ENCODE measurements around the gene RPP14.
"Not testable (repeated sequence)": the region's sequence is repeated elsewhere in the genome, so short reads cannot be mapped to it uniquely, and the experiment has no call there.

The RPP14 gene

DNA sequence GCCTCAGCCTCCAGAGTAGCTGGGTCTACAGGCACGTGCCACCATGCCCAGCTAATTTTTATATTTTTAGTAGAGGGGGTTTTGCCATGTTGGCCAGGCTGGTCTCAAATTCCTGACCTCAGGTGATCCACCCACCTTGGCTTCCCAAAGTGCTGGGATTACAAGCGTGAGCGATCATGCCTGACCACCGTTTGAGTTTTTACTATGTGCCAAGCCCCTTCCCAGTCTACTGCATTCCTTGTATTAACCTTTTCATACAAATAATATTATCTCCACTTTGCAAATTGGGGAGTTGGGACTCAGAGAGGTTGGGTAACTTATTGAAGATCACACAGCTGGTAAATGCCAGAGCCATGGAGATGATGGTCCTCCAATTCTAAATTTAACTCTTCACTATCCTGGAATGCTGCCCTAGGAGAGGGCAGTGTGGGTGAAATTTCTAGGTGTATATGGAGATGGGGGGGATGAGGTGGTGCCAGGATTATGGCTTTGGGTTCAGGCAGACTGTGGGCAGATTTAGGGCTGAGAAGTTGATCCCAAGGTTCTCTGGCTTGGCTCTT, 25.6 kb downstream of the RPP14 start:
- H3K4me3 ChIP-seq (ENCODE audit: low read depth, low read length), result no peak overlapping the region

DNA sequence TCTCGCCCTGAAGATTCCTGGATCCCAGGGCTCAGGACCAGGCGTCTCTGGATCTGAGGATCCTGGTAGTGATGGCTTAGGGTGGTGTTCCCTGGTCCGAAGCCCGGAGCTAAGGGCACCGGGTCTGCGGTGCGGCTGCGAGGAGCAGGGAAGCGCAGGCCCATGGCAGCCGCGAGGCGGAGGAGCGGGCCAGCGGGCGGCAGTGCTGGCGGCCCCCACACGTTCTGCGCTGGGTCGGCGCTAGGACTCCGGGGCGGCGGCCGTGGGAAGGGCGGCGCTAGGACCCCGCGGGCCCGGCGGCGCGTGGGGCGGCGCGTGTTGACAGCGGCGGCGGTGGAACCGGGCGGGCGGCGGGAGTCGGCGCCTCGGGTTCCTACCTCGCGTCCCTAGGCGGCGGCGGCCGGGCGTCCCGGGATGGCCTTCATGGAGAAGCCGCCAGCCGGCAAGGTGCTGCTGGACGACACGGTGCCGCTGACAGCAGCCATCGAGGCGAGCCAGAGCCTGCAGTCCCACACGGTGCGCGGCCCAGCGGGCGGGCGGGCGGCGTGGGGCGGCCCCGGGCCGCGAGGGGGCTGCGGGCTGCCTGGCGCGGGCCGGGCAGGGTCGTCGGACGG, 26.6 kb downstream of the RPP14 start, which contains the start of gene PXK:
Gene PXK, plus strand, starts transcription at position 318 of the 614 bp plus-strand sequence. Its CDS starts 97 bp downstream, at position 415.
- peak within 1 kb of the TSS; percentile 51 for H3K4me3 ChIP-seq (ENCODE audit: low read depth, low read length)

GRCh38 chr3:58333206-58334012, 27.4 kb downstream of the RPP14 start:
- peak overlapping the region; percentile 51 for H3K4me3 ChIP-seq (ENCODE audit: low read depth, low read length)

- H3K4me3 ChIP-seq (ENCODE audit: low read depth, low read length), result no peak overlapping the region
Observed at GRCh38 chr3:58334013-58334321, 27.9 kb downstream of the RPP14 start.

- no peak overlapping the region for H3K4me3 ChIP-seq (ENCODE audit: low read depth, low read length)
Observed at GRCh38 chr3:58334506-58334884, 28.4 kb downstream of the RPP14 start.

DNA sequence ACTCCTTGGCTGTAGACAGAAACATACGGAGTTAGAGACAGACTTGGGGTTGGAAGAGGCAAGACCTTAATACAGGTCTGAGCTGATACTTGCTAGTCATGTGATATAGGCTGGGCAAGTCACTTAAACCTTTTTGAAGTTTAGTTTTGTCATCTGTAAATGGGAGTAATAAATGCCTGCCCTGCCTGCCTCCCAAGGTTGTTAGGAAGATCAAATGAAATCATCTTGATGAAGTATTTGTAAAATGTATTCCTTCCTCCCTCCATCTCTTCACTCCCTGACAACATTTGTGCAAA, 29.6 kb downstream of the RPP14 start:
- H3K4me3 ChIP-seq (ENCODE audit: low read depth, low read length), result no peak overlapping the region

GRCh38 chr3:58336135-58336882, 30.3 kb downstream of the RPP14 start:
- H3K4me3 ChIP-seq (ENCODE audit: low read depth, low read length), result no peak overlapping the region

DNA sequence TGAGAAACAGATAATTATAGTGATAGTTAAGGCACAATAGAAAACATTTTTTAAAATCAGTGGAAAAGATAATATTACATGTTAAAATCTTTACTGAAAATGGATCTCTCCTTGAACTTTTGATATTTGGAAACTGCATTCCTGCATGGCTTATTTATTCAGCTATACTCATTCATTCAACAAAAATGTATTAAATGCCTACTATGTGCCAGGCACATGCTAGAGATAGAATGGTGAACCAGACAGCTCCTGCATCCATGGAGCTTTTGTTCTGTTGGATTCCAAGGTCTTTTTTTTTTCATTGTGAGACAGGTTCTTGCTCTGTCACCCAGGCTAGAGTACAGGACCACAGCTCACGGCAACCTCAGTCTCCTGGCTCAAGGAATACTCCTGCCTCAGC, 31.1 kb downstream of the RPP14 start:
- no peak overlapping the region for H3K4me3 ChIP-seq (ENCODE audit: low read depth, low read length)

- not testable (repeated sequence) for H3K4me3 ChIP-seq (ENCODE audit: low read depth, low read length)
Observed at GRCh38 chr3:58339146-58339545, 33.1 kb downstream of the RPP14 start.

- no peak overlapping the region for H3K4me3 ChIP-seq (ENCODE audit: low read depth, low read length)
Observed at GRCh38 chr3:58340594-58341244, 34.7 kb downstream of the RPP14 start.

DNA sequence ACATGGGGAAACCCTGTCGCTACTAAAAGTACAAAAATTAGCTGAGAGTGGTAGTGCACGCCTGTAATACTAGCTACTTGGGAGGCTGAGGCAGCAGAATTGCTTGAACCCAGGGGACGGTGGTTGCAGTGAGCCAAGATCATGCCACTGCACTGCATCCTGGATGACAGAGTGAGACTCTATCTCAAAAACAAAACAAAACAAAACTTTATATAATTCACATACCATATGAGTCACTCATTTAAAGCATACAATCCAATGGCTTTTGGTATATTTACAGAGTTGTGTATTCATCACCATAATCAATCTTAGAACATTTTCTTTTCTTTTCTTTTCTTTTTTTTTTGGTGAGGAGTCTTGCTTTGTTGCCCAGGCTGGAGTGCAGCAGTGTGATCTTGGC, 35.3 kb downstream of the RPP14 start:
- no peak overlapping the region for H3K4me3 ChIP-seq (ENCODE audit: low read depth, low read length)

DNA sequence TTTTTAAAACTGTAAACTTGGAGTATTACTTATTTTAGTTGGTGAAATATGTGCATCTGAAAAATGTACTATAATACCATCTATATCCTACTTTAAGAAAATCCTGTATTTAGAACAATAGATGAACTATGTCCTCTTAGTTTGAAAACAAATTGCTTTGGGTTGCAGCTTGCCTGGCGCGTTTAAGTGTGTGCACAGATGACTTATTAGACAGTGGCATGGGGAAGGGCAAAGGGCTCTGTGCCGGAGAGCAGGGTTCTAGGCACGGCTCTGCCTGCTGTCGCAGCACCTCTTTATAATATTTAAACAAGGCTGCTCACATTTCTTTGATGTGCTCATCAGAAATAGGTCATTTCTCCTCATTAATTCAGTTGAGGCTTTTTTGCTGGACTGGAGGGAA, 36.6 kb downstream of the RPP14 start:
- no peak overlapping the region for H3K4me3 ChIP-seq (ENCODE audit: low read depth, low read length)

DNA sequence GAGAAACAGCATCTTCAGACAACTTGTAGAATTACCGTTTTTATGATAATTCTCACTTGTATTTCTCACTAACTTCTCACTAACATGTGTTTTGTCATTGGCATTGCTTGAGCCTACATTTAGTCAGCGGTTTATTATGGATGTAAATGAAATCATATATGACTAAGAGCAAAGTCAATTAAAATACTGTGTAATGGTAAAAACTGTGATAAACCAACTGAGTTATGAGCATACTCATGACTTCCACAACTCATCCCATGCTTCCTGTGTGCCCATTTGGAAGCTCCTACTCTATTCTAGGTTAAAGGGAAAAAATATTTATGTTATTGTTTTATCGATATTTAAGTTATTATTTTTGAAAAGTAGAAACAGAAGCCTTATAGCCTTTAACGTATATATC, 39.4 kb downstream of the RPP14 start:
- H3K4me3 ChIP-seq (ENCODE audit: low read depth, low read length), result no peak overlapping the region

GRCh38 chr3:58346368-58346767, 40.3 kb downstream of the RPP14 start:
- no peak overlapping the region for H3K4me3 ChIP-seq (ENCODE audit: low read depth, low read length)

- no peak overlapping the region for H3K4me3 ChIP-seq (ENCODE audit: low read depth, low read length)
Observed at GRCh38 chr3:58347984-58348383, 41.9 kb downstream of the RPP14 start.

GRCh38 chr3:58349792-58350626, 44.0 kb downstream of the RPP14 start:
- no peak overlapping the region for H3K4me3 ChIP-seq (ENCODE audit: low read depth, low read length)

- no peak overlapping the region for H3K4me3 ChIP-seq (ENCODE audit: low read depth, low read length)
Observed at GRCh38 chr3:58350627-58351013, 44.6 kb downstream of the RPP14 start.

DNA sequence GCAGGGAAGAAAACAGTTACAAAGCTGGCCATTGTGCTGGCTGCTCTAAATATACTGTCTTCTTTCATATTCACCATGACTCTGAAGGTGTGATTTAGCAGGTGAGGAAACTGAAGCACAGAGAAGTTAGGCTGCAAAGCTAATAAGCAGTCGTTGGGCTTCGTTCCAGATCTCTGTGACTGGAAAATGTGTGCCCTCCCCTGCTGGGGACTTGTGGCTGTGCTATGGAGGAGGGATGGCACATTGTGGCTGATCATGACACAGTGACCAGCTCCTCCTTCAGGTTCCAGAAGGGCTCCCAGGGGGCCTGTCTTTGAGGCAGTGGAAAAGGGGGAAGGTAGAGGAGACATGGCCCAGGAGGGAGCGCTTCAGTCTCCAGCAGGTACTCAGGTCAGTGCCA, 45.9 kb downstream of the RPP14 start:
- no peak overlapping the region for H3K4me3 ChIP-seq (ENCODE audit: low read depth, low read length)

DNA sequence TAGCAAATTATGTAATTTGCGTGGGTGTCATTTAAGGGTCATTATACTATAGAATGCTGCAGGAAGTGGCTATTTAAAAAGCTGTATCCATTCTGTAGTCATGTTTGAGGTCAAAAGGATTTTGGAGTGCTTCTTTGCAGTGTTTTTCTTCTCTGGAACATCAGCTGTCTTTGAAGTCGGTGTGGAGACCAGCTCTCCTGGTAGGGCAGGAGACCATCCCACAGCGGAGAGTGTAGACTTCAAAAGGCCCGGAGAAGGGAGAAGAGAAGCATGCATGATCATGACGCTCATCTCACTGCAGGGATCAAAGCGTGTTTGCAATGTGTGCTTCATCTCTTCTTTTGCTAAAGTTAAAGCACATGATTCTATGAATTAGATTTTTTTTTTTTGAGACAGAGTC, 46.6 kb downstream of the RPP14 start:
- no peak overlapping the region for H3K4me3 ChIP-seq (ENCODE audit: low read depth, low read length)

- H3K4me3 ChIP-seq (ENCODE audit: low read depth, low read length), result no peak overlapping the region
Observed at GRCh38 chr3:58353722-58354553, 47.9 kb downstream of the RPP14 start.

Data from iPS-11a (cell line).